Neural crest cell (in vitro differentiated cells): Measurements from ENCODE around the gene KCNIP1. TPM values are rescaled to one million over a fixed set of nuclear protein-coding genes. Genes with fewer than 3 reads are reported as not detected.

Experiments
- DNase-seq: peaks from one replicate; pipeline ENCODE4 v3.0.0; 2021; ENCODE audit warnings: low read depth, mixed read lengths, low spot score
- H3K27ac Mint-ChIP-seq: one replicate; pipeline ENCODE4 v1.8.0; 2021; ENCODE audit warnings: mild to moderate bottlenecking, mixed read lengths; ENCODE audit not compliant: unreplicated experiment
- H3K27me3 Mint-ChIP-seq: 2 replicates; pipeline ENCODE4 v1.8.0; 2021; ENCODE audit warnings: low read depth, mild to moderate bottlenecking, mixed read lengths
- H3K36me3 Mint-ChIP-seq: 2 replicates; pipeline ENCODE4 v1.8.0; 2021; ENCODE audit warnings: low read depth, mild to moderate bottlenecking, mixed read lengths
- H3K4me1 Mint-ChIP-seq: 2 replicates; pipeline ENCODE4 v1.8.0; 2021; ENCODE audit warnings: mixed read lengths
- H3K4me3 Mint-ChIP-seq: one replicate; pipeline ENCODE4 v1.8.0; 2021; ENCODE audit warnings: mild to moderate bottlenecking, mixed read lengths
- H3K9me3 Mint-ChIP-seq: 2 replicates; pipeline ENCODE4 v1.8.0; 2021; ENCODE audit warnings: mixed read lengths
- total RNA-seq: library from RNA; stranded (reverse); gene quantifications from 2 replicates; pipeline ENCODE4 v1.2.1, GENCODE V29; 2021
- TF ChIP-seq, protein P1 (sequence below): fragments of 200-600 bp; sonication (generic); conservative IDR thresholded peaks from 2 replicates; pipeline ENCODE4 v1.5.0; 2021; ENCODE audit warnings: antibody characterized with exemption, mild to moderate bottlenecking

The KCNIP1 gene
- total RNA-seq, 1 donor from 2014 or later, result 0.96 TPM

DNA sequence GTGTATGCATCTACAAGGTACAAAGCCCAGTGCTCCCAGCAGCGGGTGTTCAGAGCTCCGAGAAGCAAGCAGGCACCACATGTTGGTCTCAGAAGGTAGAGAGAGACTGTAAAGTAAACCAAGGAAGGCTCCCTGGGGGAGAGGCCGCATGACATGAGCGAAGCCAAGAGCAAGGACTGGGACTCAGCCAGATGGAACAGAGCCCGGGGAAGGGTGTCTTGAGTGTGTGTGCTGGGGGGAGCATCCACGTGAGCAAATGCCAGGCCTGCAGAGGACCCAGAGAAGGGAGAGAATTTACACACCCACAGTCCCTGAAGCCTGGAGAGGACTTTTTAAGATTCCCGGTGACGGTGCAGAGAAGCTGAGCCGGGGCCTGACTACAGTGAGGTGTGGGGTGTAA lies 15.2 kb upstream of the KCNIP1 start:
- Mint-ChIP-seq H3K27ac (no peak overlapping the region), H3K4me3 (no peak overlapping the region), H3K36me3 (no peaks in the 10 kb centered on the region), H3K27me3 (peaks cover 3% of the 10 kb centered on the region), H3K4me1 (peaks cover 46% of the 10 kb centered on the region), H3K9me3 (no peaks in the 10 kb centered on the region)
- DNase-seq, result no peak
- TF ChIP-seq, protein P1, sequence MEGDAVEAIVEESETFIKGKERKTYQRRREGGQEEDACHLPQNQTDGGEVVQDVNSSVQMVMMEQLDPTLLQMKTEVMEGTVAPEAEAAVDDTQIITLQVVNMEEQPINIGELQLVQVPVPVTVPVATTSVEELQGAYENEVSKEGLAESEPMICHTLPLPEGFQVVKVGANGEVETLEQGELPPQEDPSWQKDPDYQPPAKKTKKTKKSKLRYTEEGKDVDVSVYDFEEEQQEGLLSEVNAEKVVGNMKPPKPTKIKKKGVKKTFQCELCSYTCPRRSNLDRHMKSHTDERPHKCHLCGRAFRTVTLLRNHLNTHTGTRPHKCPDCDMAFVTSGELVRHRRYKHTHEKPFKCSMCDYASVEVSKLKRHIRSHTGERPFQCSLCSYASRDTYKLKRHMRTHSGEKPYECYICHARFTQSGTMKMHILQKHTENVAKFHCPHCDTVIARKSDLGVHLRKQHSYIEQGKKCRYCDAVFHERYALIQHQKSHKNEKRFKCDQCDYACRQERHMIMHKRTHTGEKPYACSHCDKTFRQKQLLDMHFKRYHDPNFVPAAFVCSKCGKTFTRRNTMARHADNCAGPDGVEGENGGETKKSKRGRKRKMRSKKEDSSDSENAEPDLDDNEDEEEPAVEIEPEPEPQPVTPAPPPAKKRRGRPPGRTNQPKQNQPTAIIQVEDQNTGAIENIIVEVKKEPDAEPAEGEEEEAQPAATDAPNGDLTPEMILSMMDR, result no peak

- peak overlapping the region; percentile 37 for H3K27ac Mint-ChIP-seq
- TF ChIP-seq, protein P1, result no peak
- no peak for DNase-seq
- H3K9me3 Mint-ChIP-seq, result no peaks in the 10 kb centered on the region
- peaks cover 3% of the 10 kb centered on the region for H3K27me3 Mint-ChIP-seq
- H3K36me3 Mint-ChIP-seq, result no peaks in the 10 kb centered on the region
- H3K4me3 Mint-ChIP-seq, result no peak overlapping the region
- peaks cover 46% of the 10 kb centered on the region for H3K4me1 Mint-ChIP-seq
These were observed 14.6 kb upstream of the KCNIP1 start for GRCh38 chr5:170489199-170489598.

GRCh38 chr5:170490381-170490780 lies 13.4 kb upstream of the KCNIP1 start:
- Mint-ChIP-seq H3K4me1 (peaks cover 46% of the 10 kb centered on the region), H3K27me3 (no peaks in the 10 kb centered on the region), H3K4me3 (no peak overlapping the region), H3K9me3 (no peaks in the 10 kb centered on the region), H3K36me3 (no peaks in the 10 kb centered on the region), H3K27ac (no peak overlapping the region)
- TF ChIP-seq, protein P1, result no peak
- no peak for DNase-seq

GRCh38 chr5:170491479-170491878 lies 12.3 kb upstream of the KCNIP1 start:
- DNase-seq, result no peak
- TF ChIP-seq, protein P1, result no peak
- Mint-ChIP-seq H3K9me3 (no peaks in the 10 kb centered on the region), H3K27me3 (peaks cover 4% of the 10 kb centered on the region), H3K4me3 (no peak overlapping the region), H3K27ac (peak overlapping the region; percentile 31), H3K36me3 (no peaks in the 10 kb centered on the region), H3K4me1 (peaks cover 53% of the 10 kb centered on the region)

GRCh38 chr5:170493028-170493820 lies 10.6 kb upstream of the KCNIP1 start:
- TF ChIP-seq, protein P1, result no peak
- peaks cover 6% of the 10 kb centered on the region for H3K27me3 Mint-ChIP-seq
- H3K27ac Mint-ChIP-seq, result peak overlapping the region; percentile 53
- no peaks in the 10 kb centered on the region for H3K9me3 Mint-ChIP-seq
- H3K4me3 Mint-ChIP-seq, result peak overlapping the region; percentile 14
- H3K36me3 Mint-ChIP-seq, result no peaks in the 10 kb centered on the region
- H3K4me1 Mint-ChIP-seq, result peaks cover 70% of the 10 kb centered on the region
- no peak for DNase-seq
